GM18909 (cell line): Measurements from ENCODE around the gene VAMP1.
A peak's percentile ranks its signal among the peaks of the same experiment; 100 is the strongest.
"Not testable (repeated sequence)": the region's sequence is repeated elsewhere in the genome, so short reads cannot be mapped to it uniquely, and the experiment has no call there.

ENCODE experiments used
- ATAC-seq: cut with Tn5 transposase; IDR thresholded peaks from one replicate; pipeline ENCODE4 v1.9.1; 2021; ENCODE audit warnings: mild to moderate bottlenecking; ENCODE audit not compliant: unreplicated experiment, poor library complexity

Gene VAMP1

DNA sequence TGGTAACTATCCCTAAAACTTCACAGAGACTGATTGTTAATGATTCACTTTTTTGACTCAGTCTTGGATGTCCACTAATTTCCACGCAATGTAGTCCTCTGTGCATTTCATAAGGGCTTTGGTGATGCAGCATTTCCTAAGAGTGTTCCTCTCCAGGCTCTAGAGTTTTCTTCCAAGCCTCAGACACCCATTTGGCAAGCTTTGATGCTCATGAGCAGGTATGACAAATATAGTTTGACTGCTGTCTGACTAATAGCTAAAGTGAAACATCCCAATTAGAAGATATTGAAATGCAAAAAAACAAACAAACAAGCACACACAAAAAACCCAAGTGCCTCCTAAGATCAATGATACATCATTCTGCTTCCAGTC, 1.5 kb upstream of the VAMP1 start:
- ATAC-seq: no peak

- no peak for ATAC-seq
Observed at GRCh38 chr12:6469609-6470374, 685 bp downstream of the VAMP1 start.

DNA sequence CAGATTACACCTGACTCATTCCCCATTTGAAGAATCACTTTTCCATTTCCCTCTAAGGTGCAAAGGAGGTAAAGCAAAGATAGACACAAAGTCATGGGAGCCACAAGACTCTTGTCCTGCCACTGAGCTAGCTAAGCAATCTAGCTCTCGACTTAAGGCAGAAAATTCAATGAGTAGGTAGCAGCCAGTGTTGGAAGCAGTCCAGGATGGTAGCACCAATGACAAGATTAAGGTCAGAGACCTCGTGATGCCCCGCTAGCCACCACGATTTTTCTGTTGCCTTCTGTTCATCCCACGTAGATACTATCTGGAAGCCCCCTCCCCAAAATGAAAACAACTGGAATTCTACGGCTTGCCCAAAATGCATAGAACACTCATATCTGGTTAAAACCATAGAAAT, 1.4 kb downstream of the VAMP1 start:
- ATAC-seq: no peak

GRCh38 chr12:6468283-6468575, 2.2 kb downstream of the VAMP1 start:
- ATAC-seq: no peak

DNA sequence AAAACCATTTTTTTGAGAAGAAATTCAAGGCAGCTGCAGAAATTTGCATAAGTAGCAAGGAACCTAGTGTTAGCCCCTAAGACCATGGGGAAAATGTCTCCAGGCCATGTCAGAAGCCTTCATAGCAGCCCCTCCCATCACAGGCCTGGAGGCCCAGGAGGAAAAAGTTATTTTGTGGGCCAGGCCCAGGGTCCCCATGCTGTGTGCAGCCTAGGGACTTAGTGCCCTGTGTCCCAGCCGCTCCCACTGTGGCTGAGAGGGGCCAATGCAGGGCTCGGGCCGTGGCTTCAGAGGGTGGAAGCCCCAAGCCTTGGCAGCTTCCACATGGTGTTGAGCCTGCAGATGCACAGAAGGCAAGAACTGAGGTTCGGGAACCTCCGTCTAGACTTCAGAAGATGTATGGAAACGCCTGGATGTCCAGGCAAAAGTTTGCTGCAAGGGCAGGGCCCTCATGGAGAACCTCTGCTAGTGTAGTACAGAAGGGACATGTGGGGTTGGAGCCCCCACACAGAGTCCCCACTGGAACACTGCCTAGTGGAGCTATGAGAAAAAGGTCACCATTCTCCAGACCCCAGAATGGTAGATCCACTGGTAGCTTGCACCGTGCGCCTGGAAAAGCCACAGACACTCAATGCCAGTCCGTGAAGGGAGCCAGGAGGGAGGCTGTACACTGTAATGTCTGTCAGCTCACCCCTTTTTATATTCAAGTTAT, 2.8 kb downstream of the VAMP1 start:
- not testable (repeated sequence) for ATAC-seq

DNA sequence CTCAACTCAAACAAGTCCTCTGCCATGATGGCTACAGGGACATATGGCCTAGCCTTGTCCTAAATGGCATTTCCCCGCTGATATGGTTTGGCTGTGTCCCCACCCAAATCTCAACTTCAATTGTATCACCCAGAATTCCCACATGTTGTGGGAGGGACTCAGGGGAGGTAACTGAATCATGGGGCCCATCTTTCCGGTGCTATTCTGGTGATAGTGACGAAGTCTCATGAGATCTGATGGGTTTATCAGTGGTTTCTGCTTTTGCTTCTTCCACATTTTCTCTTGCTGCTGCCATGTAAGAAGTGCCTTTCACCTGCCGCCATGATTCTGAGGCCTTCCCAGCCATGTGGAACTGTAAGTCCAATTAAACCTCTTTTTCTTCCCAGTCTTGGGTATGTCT, 3.7 kb downstream of the VAMP1 start:
- ATAC-seq: not testable (repeated sequence)

GRCh38 chr12:6466184-6466573, 4.3 kb downstream of the VAMP1 start:
- ATAC-seq: no peak

DNA sequence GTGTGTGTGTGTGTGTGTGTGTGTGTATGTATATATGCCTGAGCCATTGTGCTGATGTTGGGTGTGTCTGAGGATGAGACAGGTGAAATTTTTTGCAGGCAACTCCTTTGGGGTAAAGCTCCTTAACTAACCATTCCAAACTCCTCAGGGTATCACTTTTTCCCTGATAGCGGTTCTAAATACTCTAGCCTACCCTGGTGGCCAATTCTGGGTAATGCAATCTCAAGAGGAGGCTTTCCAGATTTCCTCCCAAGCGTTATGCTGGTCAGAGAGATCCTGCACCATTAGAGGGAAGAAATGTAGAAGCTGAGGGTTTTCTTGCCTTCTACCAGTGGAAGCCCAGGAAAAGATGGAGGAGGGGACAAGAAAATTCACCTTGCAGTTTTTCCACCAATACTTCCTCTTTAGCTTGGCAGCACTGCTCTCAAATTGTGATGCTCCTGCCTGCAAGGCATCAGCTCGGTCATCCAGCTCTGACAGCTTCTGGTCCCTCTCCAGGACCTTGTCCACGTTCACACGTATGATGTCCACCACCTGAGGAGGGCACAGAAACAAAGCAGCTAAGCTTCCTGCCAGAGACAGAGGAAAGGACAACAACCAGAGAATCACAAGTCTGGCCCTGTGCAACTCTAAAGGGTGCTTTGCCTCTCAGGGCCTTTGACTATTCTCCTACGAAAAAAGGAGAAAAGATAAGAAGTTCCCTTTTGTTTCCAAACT, 4.9 kb downstream of the VAMP1 start:
- no peak for ATAC-seq

GRCh38 chr12:6464531-6464930, 5.9 kb downstream of the VAMP1 start:
- no peak for ATAC-seq

DNA sequence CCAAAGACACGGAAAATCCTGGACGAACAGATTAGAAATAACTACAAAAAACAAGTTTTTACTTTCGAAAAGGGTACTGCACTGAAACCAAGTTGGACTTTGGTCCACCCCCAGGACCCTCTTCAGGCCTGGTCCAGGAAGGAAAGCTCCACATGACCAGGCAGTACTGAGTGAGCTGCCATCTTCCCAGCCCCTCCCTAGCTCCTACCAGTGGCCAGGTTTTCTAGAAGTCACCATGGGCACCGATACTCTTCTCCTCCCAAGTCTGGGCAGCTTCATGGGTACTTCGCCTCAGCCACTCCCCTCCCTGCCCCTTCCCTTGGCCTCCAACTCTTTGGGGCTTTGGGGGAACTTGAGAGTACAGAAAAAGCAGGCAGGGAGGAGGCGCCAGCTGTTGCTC, 6.6 kb downstream of the VAMP1 start:
- ATAC-seq: no peak

DNA sequence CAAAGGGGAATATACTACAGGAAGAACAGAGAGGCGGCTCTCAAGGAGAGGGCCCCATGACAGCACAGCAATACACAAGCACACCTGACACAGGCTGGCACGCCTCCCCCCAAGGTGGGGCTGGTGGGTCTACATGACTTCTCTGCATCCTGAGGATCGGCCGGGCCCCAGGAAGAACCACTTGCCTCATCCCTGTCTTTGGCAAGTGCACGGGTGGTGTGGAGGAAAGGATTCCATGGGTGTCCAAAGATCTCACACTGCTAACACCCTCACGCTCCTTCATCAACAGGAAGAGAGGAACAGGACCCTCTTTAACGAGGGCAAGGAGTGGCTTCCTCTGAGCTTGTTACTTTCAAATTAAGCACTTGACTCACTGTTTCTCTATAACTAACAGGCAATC, 7.3 kb downstream of the VAMP1 start:
- ATAC-seq: no peak

DNA sequence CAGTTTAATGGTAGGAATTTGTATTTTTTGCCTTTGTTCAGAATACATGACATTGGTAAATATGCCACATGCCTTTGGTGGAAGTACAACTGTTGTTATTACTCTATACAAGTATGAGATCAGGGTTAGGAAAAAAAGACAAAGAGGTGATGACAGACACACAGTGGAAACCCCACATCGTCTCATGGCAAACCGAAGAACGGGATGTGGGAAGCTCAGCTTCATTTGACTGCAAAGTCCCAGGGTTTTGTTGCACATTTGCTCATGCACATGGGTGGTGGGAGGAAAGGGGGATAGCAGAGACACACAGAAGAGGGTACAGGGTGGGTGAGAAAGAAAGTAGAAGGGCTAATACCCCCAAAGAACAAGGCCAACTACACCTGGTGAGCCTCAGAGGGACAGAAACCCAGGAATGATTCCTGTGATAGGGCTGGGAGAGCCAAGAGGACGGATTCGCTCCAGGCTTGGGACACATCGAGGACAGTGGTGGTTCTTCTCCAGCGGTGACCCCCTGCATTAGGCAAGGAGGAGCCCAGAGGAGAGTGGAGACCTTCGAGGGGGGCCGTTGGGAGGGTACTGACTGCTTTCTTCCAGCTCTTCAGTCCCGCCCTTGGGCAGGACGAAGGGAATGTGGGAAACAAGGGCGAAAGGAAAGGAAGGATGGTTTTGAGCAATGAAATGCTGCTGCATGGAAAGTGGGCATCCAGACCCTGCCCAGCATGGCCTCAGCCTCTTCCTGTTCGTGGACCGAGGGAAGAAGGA, 8.1 kb downstream of the VAMP1 start:
- ATAC-seq: no peak

DNA sequence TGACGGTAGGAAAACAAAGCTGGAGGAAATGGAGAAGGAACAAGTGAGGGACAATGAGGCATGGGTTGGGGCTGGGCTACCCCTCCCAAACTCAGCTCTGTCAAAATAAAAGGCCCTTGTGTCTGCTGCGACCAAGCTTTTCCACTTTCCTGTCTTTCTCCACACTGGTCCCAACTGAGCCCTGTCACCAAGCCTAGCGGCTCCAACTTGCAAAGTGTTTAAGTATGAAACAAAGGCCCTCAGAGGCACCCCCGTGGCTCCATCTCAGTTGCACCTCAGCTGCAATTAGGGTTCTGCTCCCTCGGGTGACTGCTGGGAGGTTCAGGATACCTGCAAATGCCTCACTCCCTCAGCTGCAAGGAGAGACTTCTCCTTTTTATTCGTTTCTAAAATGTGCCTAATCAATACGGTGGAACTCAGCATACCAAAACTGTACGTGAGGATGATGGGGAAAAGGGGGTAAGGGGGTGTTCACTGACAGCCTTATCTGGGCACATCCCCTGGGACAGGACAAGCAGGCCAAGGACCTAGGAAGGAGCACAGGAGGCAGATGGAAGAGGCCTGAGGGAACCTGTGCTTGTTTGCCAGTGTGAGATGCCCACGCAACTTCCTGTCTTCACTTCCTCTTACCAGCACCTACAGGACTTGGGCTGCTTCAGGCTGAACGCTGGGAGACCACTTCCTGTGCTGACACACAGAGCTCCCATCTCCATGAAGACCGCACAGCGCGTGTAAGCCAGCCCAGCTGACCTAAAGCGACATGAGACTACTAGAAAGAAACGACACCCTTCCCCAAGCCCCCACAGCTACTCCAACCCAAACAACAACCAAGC, 8.9 kb downstream of the VAMP1 start:
- ATAC-seq: peak; percentile 75

DNA sequence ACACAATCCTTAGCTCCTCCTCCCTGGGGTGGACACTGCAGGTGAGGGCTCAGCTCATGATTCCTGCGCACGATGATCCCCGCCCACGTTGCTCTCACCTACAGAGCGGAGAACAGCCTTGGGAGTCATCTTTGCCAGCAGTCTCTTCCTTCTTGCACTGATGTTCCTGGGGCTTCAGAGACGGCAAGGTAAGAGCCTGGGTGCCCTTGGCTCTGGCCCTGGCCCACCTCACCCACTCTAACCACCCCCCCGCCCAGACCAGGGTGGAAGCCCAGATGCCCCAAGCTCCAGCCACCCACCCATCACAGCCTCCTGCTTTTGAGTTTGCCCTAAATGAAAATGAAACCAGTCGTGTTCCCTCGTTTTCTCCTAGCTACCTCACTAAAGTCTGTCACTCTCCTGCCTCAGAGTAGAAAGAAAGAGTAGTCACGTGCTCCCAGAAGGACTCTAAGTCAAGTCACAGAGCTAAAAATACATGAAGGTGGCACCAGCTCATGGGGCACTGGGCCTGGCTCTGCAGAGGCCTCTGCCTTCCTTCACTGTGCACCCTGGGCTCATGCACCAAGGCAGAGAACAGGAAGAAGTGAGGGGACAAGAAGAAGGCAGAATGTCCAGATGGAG, 9.6 kb downstream of the VAMP1 start:
- ATAC-seq: no peak

DNA sequence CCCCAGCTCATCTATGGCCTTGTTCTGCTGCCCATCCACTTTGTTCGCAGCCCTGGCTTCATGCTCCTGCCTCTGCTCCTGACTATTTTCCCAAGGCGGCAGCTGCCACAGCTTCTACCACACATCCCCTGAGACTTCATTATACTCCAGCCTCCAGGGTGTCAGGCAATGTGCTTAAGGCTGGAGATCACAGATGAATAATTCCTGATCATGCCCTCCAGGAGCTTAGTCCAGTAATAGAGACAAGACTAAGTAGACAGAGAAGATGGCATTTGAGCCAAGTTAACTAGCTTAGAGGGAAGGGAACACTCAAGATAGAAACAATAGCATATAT, 11.5 kb downstream of the VAMP1 start:
- ATAC-seq: no peak

DNA sequence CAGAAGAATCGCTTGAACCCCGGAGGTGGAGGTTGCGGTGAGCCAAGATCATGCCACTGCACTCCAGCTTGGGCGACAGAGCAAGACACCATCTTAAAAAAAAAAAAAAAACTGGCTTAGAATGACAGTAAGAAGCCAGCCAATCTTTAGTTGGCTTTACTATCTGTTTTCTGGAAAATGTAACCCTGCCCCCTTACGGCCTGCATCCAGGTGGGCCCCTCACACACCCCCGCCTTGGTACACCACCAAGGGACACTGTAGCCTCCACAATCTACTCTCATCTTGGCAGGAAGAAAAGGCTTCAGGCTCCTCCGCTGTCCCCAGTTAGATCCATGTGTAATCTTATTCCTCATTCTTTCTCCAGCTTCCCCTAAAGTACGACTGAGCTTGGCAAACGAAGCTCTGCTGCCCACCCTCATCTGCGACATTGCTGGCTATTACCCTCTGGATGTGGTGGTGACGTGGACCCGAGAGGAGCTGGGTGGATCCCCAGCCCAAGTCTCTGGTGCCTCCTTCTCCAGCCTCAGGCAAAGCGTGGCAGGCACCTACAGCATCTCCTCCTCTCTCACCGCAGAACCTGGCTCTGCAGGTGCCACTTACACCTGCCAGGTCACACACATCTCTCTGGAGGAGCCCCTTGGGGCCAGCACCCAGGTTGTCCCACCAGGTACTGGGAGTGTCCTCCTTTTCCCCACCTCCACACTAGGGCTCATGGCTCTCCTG, 12.0 kb downstream of the VAMP1 start:
- no peak for ATAC-seq

- no peak for ATAC-seq
Observed at GRCh38 chr12:6457220-6457945, 13.1 kb downstream of the VAMP1 start.

- ATAC-seq: no peak
Observed at GRCh38 chr12:6452944-6453630, 17.4 kb downstream of the VAMP1 start.
